Fibroblast of lung (primary cell): Measurements from ENCODE around the gene CHST4. TPM values are rescaled to one million over a fixed set of nuclear protein-coding genes. Genes with fewer than 3 reads are reported as not detected.

Experiments
- DNase-seq, 2 donors: peaks; one replicate each; pipeline versions ENCODE4 v3.0.0 to v3.0.0-alpha.2; 2010; ENCODE audit warnings: low read depth in 2 of 2
- H2AFZ ChIP-seq: 2 replicates; pipeline ENCODE4 v1.5.1; 2012; ENCODE audit warnings: low read length, control low read depth, inconsistent platforms
- H3K27ac ChIP-seq: 2 replicates; pipeline ENCODE4 v1.5.1; 2011; ENCODE audit warnings: low read length, control low read depth; ENCODE audit not compliant: insufficient read depth
- H3K27me3 ChIP-seq: 2 replicates; pipeline ENCODE4 v1.5.1; 2011; ENCODE audit warnings: mild to moderate bottlenecking, low read length; ENCODE audit not compliant: control insufficient read depth, insufficient read depth
- H3K36me3 ChIP-seq: 2 replicates; pipeline ENCODE4 v1.5.1; 2011; ENCODE audit warnings: low read length; ENCODE audit not compliant: control insufficient read depth, insufficient read depth
- H3K4me1 ChIP-seq: 2 replicates; pipeline ENCODE4 v1.5.1; 2011; ENCODE audit warnings: low read length; ENCODE audit not compliant: control insufficient read depth, insufficient read depth; ENCODE audit errors: extremely low read depth
- H3K4me2 ChIP-seq: 2 replicates; pipeline ENCODE4 v1.5.1; 2011; ENCODE audit warnings: low read length, control low read depth; ENCODE audit not compliant: insufficient read depth; ENCODE audit errors: extremely low read depth
- H3K4me3 ChIP-seq, 4 experiments: fragments of 200-600 bp in 1 of 4; sonication (generic) in 1 of 4; replicated peaks in 1 of 4; 2 replicates each; pipeline ENCODE4 v1.5.1; 2011 to 2016; ENCODE audit warnings: low read length in 4 of 4, low read depth in 3 of 4, mild to moderate bottlenecking in 3 of 4, control low read depth in 2 of 4, inconsistent platforms in 1 of 4, mixed read lengths in 1 of 4; ENCODE audit not compliant: insufficient read depth in 1 of 4; ENCODE audit errors: control extremely low read depth in 1 of 4
- H3K79me2 ChIP-seq: 2 replicates; pipeline ENCODE4 v1.5.1; 2012; ENCODE audit warnings: mild to moderate bottlenecking, low read length, inconsistent platforms; ENCODE audit not compliant: control insufficient read depth, insufficient read depth
- H3K9ac ChIP-seq: 2 replicates; pipeline ENCODE4 v1.5.1; 2011; ENCODE audit warnings: mild to moderate bottlenecking, low read length, control low read depth; ENCODE audit not compliant: insufficient read depth
- H3K9me3 ChIP-seq: 2 replicates; pipeline ENCODE4 v1.5.1; 2012; ENCODE audit warnings: low read depth, low read length; ENCODE audit not compliant: control insufficient read depth, insufficient read depth
- H4K20me1 ChIP-seq: 2 replicates; pipeline ENCODE4 v1.5.1; 2011; ENCODE audit warnings: low read length; ENCODE audit not compliant: control insufficient read depth, insufficient read depth; ENCODE audit errors: extremely low read depth
- CTCF ChIP-seq, 2 donors: IDR thresholded peaks in 1 of 2; conservative IDR thresholded peaks in 1 of 2; 1 replicate in 1 of 2; 2 replicates in 1 of 2; pipeline ENCODE4 v1.5.1; 2011 to 2012; ENCODE audit warnings: low read length in 2 of 2, control low read depth in 1 of 2, inconsistent platforms in 1 of 2, low read depth in 1 of 2, mild to moderate bottlenecking in 1 of 2
- EZH2 ChIP-seq: IDR thresholded peaks from 2 replicates; pipeline ENCODE4 v1.5.1; 2012; ENCODE audit warnings: low read length, control low read depth, mild to moderate bottlenecking; ENCODE audit errors: missing control alignments
- polyA plus RNA-seq, 2 donors: library from polyadenylated mRNA; depleted of rRNA in 1 of 2; stranded (reverse) in 1 of 2; unstranded in 1 of 2; fragments of >200 nt; gene quantifications; 2 replicates each; pipeline ENCODE4 v1.2.1, GENCODE V29; 2011 to 2012; ENCODE audit warnings: missing spikeins in 1 of 2
- total RNA-seq: library from RNA; depleted of rRNA; stranded (reverse); fragments of >200 nt; gene quantifications from 2 replicates; pipeline ENCODE4 v1.2.1, GENCODE V29; 2014

The CHST4 gene
- total and polyA plus RNA-seq, 2 donors (not counting 1 experiment from before 2014, with no cell fraction given) = not detected

- H3K9ac ChIP-seq = no peak overlapping the region
- DNase-seq = no peak
- no peak overlapping the region for H3K4me3 ChIP-seq
- no peak for TF ChIP-seq CTCF (conservative IDR thresholded peaks at IDR 0.05 in 1 of 2, IDR thresholded peaks at IDR 0.05 in 1 of 2; ENCODE audit: low read depth in 1 of 2, low read length in 2 of 2)
- TF ChIP-seq EZH2 = no peak
- H3K4me1 ChIP-seq = no peaks in the 10 kb centered on the region
- H3K4me2 ChIP-seq = no peak overlapping the region
- H3K27ac ChIP-seq = no peak overlapping the region
- H2AFZ ChIP-seq = no peak overlapping the region
- no peaks in the 10 kb centered on the region for H3K79me2 ChIP-seq
- no peaks in the 10 kb centered on the region for H3K27me3 ChIP-seq
- H3K9me3 ChIP-seq = no peaks in the 10 kb centered on the region
- H4K20me1 ChIP-seq = no peaks in the 10 kb centered on the region
- H3K36me3 ChIP-seq = no peaks in the 10 kb centered on the region
Observed at GRCh38 chr16:71504901-71505300, 21.3 kb upstream of the CHST4 start.

- no peak overlapping the region for H3K4me2 ChIP-seq
- no peak for DNase-seq
- H3K9ac ChIP-seq = no peak overlapping the region
- H4K20me1 ChIP-seq = no peaks in the 10 kb centered on the region
- H3K4me3 ChIP-seq = no peak overlapping the region
- no peaks in the 10 kb centered on the region for H3K36me3 ChIP-seq
- no peaks in the 10 kb centered on the region for H3K4me1 ChIP-seq
- TF ChIP-seq CTCF (conservative IDR thresholded peaks at IDR 0.05 in 1 of 2, IDR thresholded peaks at IDR 0.05 in 1 of 2; ENCODE audit: low read depth in 1 of 2, low read length in 2 of 2) (no peak), EZH2 (no peak)
- H2AFZ ChIP-seq = no peak overlapping the region
- no peak overlapping the region for H3K27ac ChIP-seq
- H3K9me3 ChIP-seq = no peaks in the 10 kb centered on the region
- H3K27me3 ChIP-seq = no peaks in the 10 kb centered on the region
- no peaks in the 10 kb centered on the region for H3K79me2 ChIP-seq
Observed at GRCh38 chr16:71507061-71507460, 19.2 kb upstream of the CHST4 start.

GRCh38 chr16:71513302-71513701 is 12.9 kb upstream of the CHST4 start:
- Histone ChIP-seq H3K4me2 (no peak overlapping the region), H3K79me2 (no peaks in the 10 kb centered on the region), H4K20me1 (no peaks in the 10 kb centered on the region), H3K27me3 (no peaks in the 10 kb centered on the region), H3K4me1 (no peaks in the 10 kb centered on the region), H3K27ac (no peak overlapping the region), H3K9ac (no peak overlapping the region), H3K4me3 (no peak overlapping the region), H3K9me3 (no peaks in the 10 kb centered on the region), H2AFZ (no peak overlapping the region), H3K36me3 (no peaks in the 10 kb centered on the region)
- no peak for DNase-seq
- TF ChIP-seq CTCF (conservative IDR thresholded peaks at IDR 0.05 in 1 of 2, IDR thresholded peaks at IDR 0.05 in 1 of 2; ENCODE audit: low read depth in 1 of 2, low read length in 2 of 2) (no peak), EZH2 (no peak)
